HL-60 (cell line): ENCODE data around the gene KDM2B.

Source experiments
- DNase-seq, 2 experiments: peaks; one replicate each; pipeline ENCODE4 v3.0.0-alpha.2; 2010 to 2020; ENCODE audit warnings: low read depth in 1 of 2, low spot score in 1 of 2
- H3K27ac ChIP-seq: fragments of 250-450 bp; sonication (Bioruptor Pico); replicated peaks from 2 replicates; pipeline ENCODE4 v1.5.1; 2020; ENCODE audit warnings: mild to moderate bottlenecking, moderate library complexity
- H3K27me3 ChIP-seq: fragments of 250-450 bp; sonication (Bioruptor Pico); 2 replicates; pipeline ENCODE4 v1.5.1; 2021; ENCODE audit warnings: mild to moderate bottlenecking, moderate library complexity; ENCODE audit not compliant: insufficient read depth, poor library complexity, severe bottlenecking
- H3K4me3 ChIP-seq: replicated peaks from 2 replicates; pipeline ENCODE4 v1.5.1; 2011; ENCODE audit warnings: mild to moderate bottlenecking, control low read depth, low read length; ENCODE audit not compliant: insufficient read depth
- GABPA ChIP-seq: IDR thresholded peaks from 2 replicates; pipeline ENCODE4 v1.6.1; 2012; ENCODE audit warnings: low read depth
- POLR2AphosphoS5 ChIP-seq: IDR thresholded peaks from 2 replicates; pipeline ENCODE4 v1.6.1; 2012; ENCODE audit warnings: low read depth
- SPI1 ChIP-seq: IDR thresholded peaks from 2 replicates; pipeline ENCODE4 v1.6.1; 2012; ENCODE audit warnings: low read depth, mild to moderate bottlenecking, borderline replicate concordance
- TF ChIP-seq, protein P1 (sequence below): IDR thresholded peaks from one replicate; pipeline ENCODE4 v1.5.1; 2011; ENCODE audit warnings: low read length, control low read depth, inconsistent platforms; ENCODE audit not compliant: insufficient read depth
- TF ChIP-seq, protein P2 (sequence below): IDR thresholded peaks from 2 replicates; pipeline ENCODE4 v1.6.1; 2012; ENCODE audit warnings: low read depth; ENCODE audit not compliant: insufficient replicate concordance

The KDM2B gene

GRCh38 chr12:121626853-121627640, 46.2 kb upstream of the KDM2B start:
- Histone ChIP-seq H3K27ac (peak overlapping the region; percentile 92), H3K4me3 (peak overlapping the region; percentile 79), H3K27me3 (no peaks in the 10 kb centered on the region)
- peak; percentile 56 to 68 for DNase-seq
- TF ChIP-seq POLR2AphosphoS5, result peak; percentile 9; the same call in 1 of the 2 replicates
- TF ChIP-seq, protein P1, sequence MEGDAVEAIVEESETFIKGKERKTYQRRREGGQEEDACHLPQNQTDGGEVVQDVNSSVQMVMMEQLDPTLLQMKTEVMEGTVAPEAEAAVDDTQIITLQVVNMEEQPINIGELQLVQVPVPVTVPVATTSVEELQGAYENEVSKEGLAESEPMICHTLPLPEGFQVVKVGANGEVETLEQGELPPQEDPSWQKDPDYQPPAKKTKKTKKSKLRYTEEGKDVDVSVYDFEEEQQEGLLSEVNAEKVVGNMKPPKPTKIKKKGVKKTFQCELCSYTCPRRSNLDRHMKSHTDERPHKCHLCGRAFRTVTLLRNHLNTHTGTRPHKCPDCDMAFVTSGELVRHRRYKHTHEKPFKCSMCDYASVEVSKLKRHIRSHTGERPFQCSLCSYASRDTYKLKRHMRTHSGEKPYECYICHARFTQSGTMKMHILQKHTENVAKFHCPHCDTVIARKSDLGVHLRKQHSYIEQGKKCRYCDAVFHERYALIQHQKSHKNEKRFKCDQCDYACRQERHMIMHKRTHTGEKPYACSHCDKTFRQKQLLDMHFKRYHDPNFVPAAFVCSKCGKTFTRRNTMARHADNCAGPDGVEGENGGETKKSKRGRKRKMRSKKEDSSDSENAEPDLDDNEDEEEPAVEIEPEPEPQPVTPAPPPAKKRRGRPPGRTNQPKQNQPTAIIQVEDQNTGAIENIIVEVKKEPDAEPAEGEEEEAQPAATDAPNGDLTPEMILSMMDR, result no peak
- no peak for TF ChIP-seq SPI1

- no peaks in the 10 kb centered on the region for H3K27me3 ChIP-seq
- peak within 1 kb of the TSS; percentile 79 for H3K4me3 ChIP-seq
- H3K27ac ChIP-seq, result peak within 1 kb of the TSS; percentile 92
- TF ChIP-seq, protein P1, result no peak
- TF ChIP-seq GABPA (no peak), POLR2AphosphoS5 (no peak), SPI1 (no peak)
- TF ChIP-seq, protein P2, sequence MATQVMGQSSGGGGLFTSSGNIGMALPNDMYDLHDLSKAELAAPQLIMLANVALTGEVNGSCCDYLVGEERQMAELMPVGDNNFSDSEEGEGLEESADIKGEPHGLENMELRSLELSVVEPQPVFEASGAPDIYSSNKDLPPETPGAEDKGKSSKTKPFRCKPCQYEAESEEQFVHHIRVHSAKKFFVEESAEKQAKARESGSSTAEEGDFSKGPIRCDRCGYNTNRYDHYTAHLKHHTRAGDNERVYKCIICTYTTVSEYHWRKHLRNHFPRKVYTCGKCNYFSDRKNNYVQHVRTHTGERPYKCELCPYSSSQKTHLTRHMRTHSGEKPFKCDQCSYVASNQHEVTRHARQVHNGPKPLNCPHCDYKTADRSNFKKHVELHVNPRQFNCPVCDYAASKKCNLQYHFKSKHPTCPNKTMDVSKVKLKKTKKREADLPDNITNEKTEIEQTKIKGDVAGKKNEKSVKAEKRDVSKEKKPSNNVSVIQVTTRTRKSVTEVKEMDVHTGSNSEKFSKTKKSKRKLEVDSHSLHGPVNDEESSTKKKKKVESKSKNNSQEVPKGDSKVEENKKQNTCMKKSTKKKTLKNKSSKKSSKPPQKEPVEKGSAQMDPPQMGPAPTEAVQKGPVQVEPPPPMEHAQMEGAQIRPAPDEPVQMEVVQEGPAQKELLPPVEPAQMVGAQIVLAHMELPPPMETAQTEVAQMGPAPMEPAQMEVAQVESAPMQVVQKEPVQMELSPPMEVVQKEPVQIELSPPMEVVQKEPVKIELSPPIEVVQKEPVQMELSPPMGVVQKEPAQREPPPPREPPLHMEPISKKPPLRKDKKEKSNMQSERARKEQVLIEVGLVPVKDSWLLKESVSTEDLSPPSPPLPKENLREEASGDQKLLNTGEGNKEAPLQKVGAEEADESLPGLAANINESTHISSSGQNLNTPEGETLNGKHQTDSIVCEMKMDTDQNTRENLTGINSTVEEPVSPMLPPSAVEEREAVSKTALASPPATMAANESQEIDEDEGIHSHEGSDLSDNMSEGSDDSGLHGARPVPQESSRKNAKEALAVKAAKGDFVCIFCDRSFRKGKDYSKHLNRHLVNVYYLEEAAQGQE, result no peak
- DNase-seq, result peak; percentile 90 to 94
Observed at GRCh38 chr12:121626087-121626852, 45.4 kb upstream of the KDM2B start, which contains the start of gene ORAI1. Gene ORAI1 (plus strand): TSS chr12:121626530.

- Histone ChIP-seq H3K4me3 (no peak overlapping the region), H3K27me3 (no peaks in the 10 kb centered on the region), H3K27ac (no peak overlapping the region)
- TF ChIP-seq POLR2AphosphoS5 (no peak), SPI1 (no peak), GABPA (no peak)
- TF ChIP-seq, protein P2, result no peak
- TF ChIP-seq, protein P1, result no peak
- DNase-seq, result peak in 1 of 2 experiments; percentile 14
Observed at GRCh38 chr12:121620333-121620891, 39.6 kb upstream of the KDM2B start.
